NCI-H526 (cell line): ENCODE data around the gene RNF121.

Experiments used
- DNase-seq, 2 experiments: peaks; one replicate each; lab custom pipeline; 2025; lab: John Stamatoyannopoulos, UW

RNF121 gene

DNA sequence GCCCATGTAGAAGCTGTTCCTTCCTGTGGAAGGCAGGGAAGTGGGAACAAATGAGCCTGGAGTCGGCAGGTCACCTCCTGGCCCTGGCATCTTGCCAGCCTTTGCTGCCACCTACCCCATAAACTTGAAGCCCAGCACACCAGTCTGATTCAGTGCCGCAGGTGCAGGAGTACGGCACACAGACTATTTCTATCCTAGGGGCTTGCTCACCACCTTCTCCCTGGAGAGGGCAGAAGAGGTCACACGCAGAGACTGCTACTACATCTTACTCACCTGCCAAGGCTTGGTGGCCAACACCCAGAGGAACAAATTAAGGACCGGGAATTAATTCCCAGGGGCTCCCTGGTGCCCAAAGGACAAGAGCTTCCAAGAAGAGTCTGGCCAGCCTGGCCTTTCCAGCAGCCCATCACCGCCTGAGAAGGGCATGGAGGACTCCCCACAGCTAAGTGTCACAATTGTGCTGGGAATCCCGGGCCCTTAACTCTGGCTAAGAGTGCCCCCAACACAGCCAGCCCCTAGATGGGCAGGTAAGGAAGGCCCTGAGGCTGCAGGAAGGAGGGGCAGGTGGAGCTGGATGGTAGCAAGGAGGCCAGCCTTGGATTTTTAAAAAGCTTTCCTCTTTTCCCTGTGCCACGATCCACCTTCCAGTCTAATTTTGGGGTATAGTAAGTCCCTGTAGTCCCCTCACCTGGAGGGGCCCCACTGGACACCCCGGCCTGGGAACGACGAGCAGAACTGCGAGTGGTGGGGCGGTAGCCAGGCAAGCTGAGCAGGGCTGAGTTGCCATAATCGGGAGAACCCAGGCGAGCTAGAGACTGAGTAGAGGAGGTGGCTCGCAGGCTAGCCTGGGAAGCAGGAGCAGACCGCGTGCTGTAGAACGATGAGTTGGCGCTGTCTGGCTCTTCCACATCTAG is 76.8 kb downstream of the RNF121 start:
- DNase-seq = no peak

DNA sequence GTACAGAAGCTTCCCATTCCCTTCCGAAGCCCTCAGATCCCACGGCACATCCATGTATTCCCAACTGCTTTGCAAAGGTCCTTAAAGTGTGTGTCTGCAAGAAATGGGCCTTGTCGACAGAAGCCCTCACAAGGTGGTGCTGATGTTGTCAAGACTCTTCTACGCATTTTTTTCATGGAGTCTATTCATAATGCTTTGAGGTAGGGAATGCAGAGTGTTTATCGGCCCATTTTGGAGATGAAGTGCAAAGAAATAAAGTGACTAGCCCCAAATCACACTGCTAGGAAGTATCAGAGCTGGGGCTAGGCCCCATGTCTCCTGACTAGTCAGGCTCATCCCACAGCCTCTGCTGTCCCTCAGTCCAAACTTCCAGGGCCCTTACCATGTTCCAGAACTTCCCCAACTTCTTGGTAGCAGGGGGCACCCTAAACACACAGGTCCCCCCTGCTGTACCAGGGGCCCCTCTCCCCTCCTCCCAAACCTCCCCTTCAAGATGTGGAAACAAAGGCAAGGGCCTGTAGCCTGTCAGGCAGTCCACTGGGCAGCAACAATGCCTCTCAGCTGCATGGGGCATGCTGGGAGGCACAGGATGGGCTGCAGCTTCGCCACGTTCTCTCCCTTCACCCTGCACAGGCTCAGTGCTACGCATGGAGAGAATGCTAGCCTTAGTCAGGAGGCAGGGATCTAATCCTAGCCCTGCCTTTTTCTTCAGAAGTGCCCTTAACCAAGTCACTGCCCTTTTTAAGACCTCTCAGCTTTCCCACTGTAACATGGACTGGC is 77.7 kb downstream of the RNF121 start:
- DNase-seq = no peak

- no peak for DNase-seq
Measured at GRCh38 chr11:72007089-72007476, 78.2 kb downstream of the RNF121 start.

- DNase-seq = no peak
Measured at GRCh38 chr11:72007587-72007986, 78.7 kb downstream of the RNF121 start.

- DNase-seq = no peak
Measured at GRCh38 chr11:72008728-72009127, 79.9 kb downstream of the RNF121 start.

DNA sequence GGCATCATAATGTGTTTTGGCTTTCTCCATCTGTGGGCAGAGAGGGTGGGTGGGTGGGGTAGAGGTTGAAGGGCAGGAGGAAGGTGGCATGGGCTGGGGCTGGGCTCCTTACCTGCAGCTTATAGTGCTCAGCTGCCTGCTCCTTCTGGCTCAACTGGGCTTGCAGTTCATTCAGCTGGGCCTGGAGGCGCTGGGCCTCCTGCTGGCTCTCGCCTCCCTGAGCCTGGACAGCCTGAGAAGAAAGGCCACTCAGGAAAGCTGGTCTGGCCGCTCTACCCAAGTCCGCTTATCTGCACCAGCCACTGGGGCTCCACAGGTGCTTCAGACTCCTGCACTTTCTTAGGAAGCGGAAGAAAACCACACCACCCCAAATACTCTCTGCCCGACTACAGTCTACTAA is 80.3 kb downstream of the RNF121 start:
- no peak for DNase-seq

- DNase-seq = no peak
Measured at GRCh38 chr11:72010529-72011233, 81.8 kb downstream of the RNF121 start.

- DNase-seq = no peak
Measured at GRCh38 chr11:72012091-72012630, 83.3 kb downstream of the RNF121 start.

- no peak for DNase-seq
Measured at GRCh38 chr11:72012897-72013721, 84.3 kb downstream of the RNF121 start.

DNA sequence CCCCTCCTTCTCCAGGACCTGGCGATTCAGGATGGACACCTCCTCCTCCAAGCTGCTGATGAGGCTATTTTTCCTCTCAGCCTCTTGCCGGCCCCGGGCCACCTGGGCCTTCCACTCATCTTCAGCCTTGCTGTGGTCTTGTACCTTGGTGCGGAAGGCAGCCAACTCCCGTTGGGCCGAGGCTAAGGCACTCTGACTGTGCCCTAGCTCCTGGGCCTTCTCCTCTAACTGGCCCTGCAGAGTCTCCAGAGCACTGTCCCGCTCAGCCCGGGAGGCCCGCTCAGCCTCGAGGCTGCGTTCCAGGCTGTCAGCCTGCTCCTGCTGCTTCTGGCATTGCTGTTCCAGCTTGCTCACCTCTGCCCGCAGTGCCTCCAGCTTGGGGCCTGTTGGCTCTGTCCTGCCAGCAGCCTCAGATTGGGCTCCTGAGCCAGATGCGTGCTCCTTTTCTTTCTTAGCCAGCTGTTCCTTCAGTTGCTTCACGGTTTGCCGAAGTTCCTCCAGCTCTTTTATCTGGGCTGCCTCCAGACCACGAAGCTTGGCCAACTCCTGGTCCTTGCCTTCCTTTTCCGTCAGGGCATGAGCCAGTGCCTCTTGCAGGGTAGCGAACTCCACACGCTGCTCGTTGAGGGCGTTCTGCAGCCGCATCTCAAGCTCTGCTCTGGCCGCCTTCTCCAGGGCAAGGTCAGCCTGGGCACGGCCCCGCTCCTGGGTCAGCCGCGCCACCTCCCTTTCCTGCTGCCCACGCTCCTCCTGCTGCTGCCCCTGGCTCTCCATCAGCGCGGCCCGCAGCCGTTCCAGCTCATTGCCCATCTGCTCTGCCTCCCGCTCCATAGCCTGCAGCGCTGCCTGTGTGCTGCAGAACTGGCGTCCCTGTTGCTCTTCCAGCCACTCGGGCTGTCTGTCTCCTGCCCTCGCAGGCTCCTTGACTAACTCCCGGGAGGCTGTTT is 85.2 kb downstream of the RNF121 start:
- no peak for DNase-seq

DNA sequence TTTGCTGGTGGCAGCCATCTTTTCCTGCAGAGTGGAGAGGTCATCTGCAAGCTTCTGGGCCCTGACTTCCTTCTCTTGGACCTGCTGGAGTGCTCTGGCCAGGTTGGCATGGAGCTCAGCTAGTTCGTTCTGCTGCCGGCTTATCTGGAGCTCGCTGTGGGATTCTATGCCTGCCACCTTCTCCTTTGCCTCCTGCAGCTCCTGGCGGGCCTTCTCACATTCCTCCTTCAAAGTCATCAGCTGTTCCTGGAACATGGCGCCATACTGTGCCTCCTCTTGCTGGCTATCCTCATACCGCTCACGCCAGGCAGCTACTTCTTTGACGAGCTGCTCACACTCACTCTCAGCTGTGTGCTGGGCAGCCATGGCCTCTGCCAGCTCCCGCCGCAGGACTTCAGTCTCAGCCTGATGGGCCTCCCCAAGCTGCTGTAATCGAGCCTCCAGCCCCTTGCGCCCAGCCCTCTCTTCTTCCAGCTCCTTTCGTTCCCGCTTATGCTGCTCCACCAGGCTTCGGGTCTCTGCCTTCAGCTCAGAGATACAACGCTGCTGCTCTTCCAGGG is 86.0 kb downstream of the RNF121 start:
- DNase-seq = no peak

DNA sequence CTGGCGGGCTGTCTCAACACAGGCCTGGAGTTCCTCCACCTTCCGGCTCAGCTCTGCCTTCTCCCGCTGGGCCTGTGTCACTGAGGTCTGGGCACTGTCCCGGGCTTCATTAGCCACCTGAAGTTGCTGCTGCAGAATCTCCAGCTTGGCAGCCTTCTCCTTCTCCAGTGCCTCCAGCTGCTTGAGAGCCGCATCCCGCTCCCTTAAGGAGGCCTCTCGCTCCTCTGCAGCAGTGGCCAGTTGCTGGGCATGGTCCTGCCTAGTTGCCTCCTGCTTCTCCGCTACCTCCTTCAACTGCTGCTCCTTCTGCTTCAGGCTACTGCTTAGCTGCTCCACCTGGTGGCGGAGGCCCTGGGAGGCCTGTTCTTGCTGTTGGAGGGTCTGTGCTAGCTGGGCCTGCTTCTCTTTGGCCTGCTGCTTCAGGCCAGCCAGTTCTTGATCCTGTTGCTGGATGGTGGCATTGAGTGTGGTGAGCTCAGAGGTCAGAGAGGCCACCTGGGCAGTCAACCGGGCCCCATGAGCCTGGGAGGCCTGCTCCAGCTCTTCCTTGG is 86.7 kb downstream of the RNF121 start:
- DNase-seq = peak in 1 of 2 experiments; percentile 48

GRCh38 chr11:72018171-72018570 is 89.3 kb downstream of the RNF121 start:
- DNase-seq = no peak

DNA sequence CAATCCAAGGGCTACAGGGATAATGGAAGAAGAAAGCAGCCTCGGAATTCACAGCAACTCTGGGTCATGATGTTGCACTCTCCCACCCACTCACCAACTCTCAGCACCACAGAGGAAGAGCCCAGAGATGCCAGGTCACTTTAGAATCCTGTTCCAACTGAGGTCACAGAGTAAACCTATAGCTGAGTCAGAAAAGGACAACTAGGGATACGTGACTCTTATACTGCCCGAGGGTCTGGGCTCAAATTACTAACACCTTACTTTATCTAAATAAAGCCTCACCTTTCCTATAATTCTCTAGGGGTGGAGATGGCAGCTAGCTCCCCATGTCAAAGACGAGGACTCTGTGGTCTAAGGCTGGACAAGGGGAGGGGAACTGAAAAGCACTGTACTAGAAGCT is 94.5 kb downstream of the RNF121 start:
- DNase-seq = no peak

GRCh38 chr11:72024069-72024754 is 95.4 kb downstream of the RNF121 start:
- DNase-seq = no peak

- no peak for DNase-seq
Measured at GRCh38 chr11:72026090-72026489, 97.2 kb downstream of the RNF121 start.

DNA sequence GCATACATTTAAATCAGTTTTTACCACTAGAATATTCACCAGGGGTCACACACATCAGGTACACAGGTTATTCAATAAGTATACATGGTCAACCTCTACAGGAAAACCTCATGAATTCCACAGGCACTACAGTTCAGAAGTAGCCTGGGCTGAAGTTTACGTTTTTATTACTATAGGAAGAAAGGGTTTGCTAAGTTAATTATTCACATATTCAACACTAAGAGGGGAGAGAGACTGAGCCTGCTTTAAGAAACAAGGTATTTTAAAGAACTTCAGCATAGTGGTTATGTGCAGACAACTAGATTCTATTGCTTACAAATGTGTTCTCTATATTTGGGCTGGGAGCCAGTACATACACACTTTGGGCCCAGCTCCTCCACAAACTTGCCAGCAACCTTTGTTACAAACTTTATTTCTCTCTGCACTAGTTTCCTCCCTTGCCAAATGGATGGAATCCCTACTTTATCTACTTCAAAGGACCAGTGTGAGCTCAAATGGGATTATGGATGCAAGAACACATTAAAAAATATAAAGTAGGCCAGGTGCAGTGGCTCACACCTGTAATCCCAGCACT is 101.7 kb downstream of the RNF121 start:
- DNase-seq = no peak

GRCh38 chr11:72036687-72037086 is 107.8 kb downstream of the RNF121 start:
- no peak for DNase-seq
